Measurements from ENCODE around the gene SRGAP2.
A peak's percentile ranks its signal among the peaks of the same experiment; 100 is the strongest.
"Not testable (repeated sequence)": the region's sequence is repeated elsewhere in the genome, so short reads cannot be mapped to it uniquely, and the experiment has no call there.

Gene SRGAP2

GRCh38 chr1:206245479-206245878 is 42.1 kb downstream of the SRGAP2 start:
- H3K14ac ChIP-seq (ENCODE audit: low read length); H2BK12ac ChIP-seq (ENCODE audit: low read length); H3K18ac ChIP-seq (ENCODE audit: low read length); H3K4me1 ChIP-seq (ENCODE audit: control insufficient read depth in 1 of 2, insufficient read depth in 2 of 2, low read length in 2 of 2); H3K79me1 ChIP-seq (ENCODE audit: low read length); H2BK120ac ChIP-seq (ENCODE audit: insufficient read depth, low read length, poor library complexity); H3K27me3 ChIP-seq (ENCODE audit: insufficient read depth, low read length); H3K36me3 ChIP-seq (ENCODE audit: control insufficient read depth in 1 of 2, insufficient read depth in 2 of 2, low read length in 2 of 2); H3K4me3 ChIP-seq (ENCODE audit: low read depth, low read length); H3K79me2 ChIP-seq (ENCODE audit: control insufficient read depth, insufficient read depth, low read length, poor library complexity); H3K23ac ChIP-seq (ENCODE audit: low read length); H3K27ac ChIP-seq (ENCODE audit: low read depth, low read length); H2AFZ ChIP-seq (ENCODE audit: insufficient read depth, low read length, poor library complexity); H4K8ac ChIP-seq (ENCODE audit: low read depth, low read length); H4K91ac ChIP-seq (ENCODE audit: low read depth, low read length); DNase-seq; H3K4me2 ChIP-seq (ENCODE audit: low read length); H4K12ac ChIP-seq (ENCODE audit: low read depth, low read length); H2BK5ac ChIP-seq (ENCODE audit: low read depth, low read length, poor library complexity); H3K4ac ChIP-seq (ENCODE audit: low read depth, low read length); H3K9ac ChIP-seq (ENCODE audit: low read length); H2AK5ac ChIP-seq (ENCODE audit: low read length); H3K9me3 ChIP-seq (ENCODE audit: insufficient read depth, low read depth, low read length): not testable (repeated sequence)
- WGBS (ENCODE audit: extremely low coverage, insufficient coverage, insufficient read length): no CpG with 5 or more reads among the region's 3 CpGs

GRCh38 chr1:206246129-206246886 is 43.0 kb downstream of the SRGAP2 start:
- not testable (repeated sequence) for H3K4me1 ChIP-seq (ENCODE audit: control insufficient read depth in 1 of 2, insufficient read depth in 2 of 2, low read length in 2 of 2); H3K79me2 ChIP-seq (ENCODE audit: control insufficient read depth, insufficient read depth, low read length, poor library complexity); H3K79me1 ChIP-seq (ENCODE audit: low read length); H3K9ac ChIP-seq (ENCODE audit: low read length); H3K23ac ChIP-seq (ENCODE audit: low read length); H3K36me3 ChIP-seq (ENCODE audit: control insufficient read depth in 1 of 2, insufficient read depth in 2 of 2, low read length in 2 of 2); H2AFZ ChIP-seq (ENCODE audit: insufficient read depth, low read length, poor library complexity); H4K12ac ChIP-seq (ENCODE audit: low read depth, low read length); H3K14ac ChIP-seq (ENCODE audit: low read length); H2BK5ac ChIP-seq (ENCODE audit: low read depth, low read length, poor library complexity); H4K8ac ChIP-seq (ENCODE audit: low read depth, low read length); H3K27ac ChIP-seq (ENCODE audit: low read depth, low read length); DNase-seq; H3K4me3 ChIP-seq (ENCODE audit: low read depth, low read length); H3K18ac ChIP-seq (ENCODE audit: low read length); H3K4ac ChIP-seq (ENCODE audit: low read depth, low read length); H2BK12ac ChIP-seq (ENCODE audit: low read length); H3K4me2 ChIP-seq (ENCODE audit: low read length); H3K27me3 ChIP-seq (ENCODE audit: insufficient read depth, low read length); H2BK120ac ChIP-seq (ENCODE audit: insufficient read depth, low read length, poor library complexity); H4K91ac ChIP-seq (ENCODE audit: low read depth, low read length); H2AK5ac ChIP-seq (ENCODE audit: low read length); H3K9me3 ChIP-seq (ENCODE audit: insufficient read depth, low read depth, low read length)
- WGBS (ENCODE audit: extremely low coverage, insufficient coverage, insufficient read length): no CpG with 5 or more reads among the region's 10 CpGs

- H3K23ac ChIP-seq (ENCODE audit: low read length); H3K14ac ChIP-seq (ENCODE audit: low read length); H3K4me3 ChIP-seq (ENCODE audit: low read depth, low read length); H4K12ac ChIP-seq (ENCODE audit: low read depth, low read length); H3K4me1 ChIP-seq (ENCODE audit: control insufficient read depth in 1 of 2, insufficient read depth in 2 of 2, low read length in 2 of 2); H2AK5ac ChIP-seq (ENCODE audit: low read length); H2BK12ac ChIP-seq (ENCODE audit: low read length); H2BK5ac ChIP-seq (ENCODE audit: low read depth, low read length, poor library complexity); H3K79me1 ChIP-seq (ENCODE audit: low read length); H3K4ac ChIP-seq (ENCODE audit: low read depth, low read length); H2BK120ac ChIP-seq (ENCODE audit: insufficient read depth, low read length, poor library complexity); H3K27ac ChIP-seq (ENCODE audit: low read depth, low read length); DNase-seq; H3K4me2 ChIP-seq (ENCODE audit: low read length); H3K9me3 ChIP-seq (ENCODE audit: insufficient read depth, low read depth, low read length); H4K91ac ChIP-seq (ENCODE audit: low read depth, low read length); H3K36me3 ChIP-seq (ENCODE audit: control insufficient read depth in 1 of 2, insufficient read depth in 2 of 2, low read length in 2 of 2); H4K8ac ChIP-seq (ENCODE audit: low read depth, low read length); H3K27me3 ChIP-seq (ENCODE audit: insufficient read depth, low read length); H3K79me2 ChIP-seq (ENCODE audit: control insufficient read depth, insufficient read depth, low read length, poor library complexity); H2AFZ ChIP-seq (ENCODE audit: insufficient read depth, low read length, poor library complexity); H3K9ac ChIP-seq (ENCODE audit: low read length); H3K18ac ChIP-seq (ENCODE audit: low read length): not testable (repeated sequence)
- WGBS (ENCODE audit: extremely low coverage, insufficient coverage, insufficient read length): no CpG with 5 or more reads among the region's 3 CpGs
Observed at GRCh38 chr1:206250953-206251681, 47.8 kb downstream of the SRGAP2 start.

GRCh38 chr1:206252680-206253335 is 49.5 kb downstream of the SRGAP2 start:
- not testable (repeated sequence) for H3K27me3 ChIP-seq (ENCODE audit: insufficient read depth, low read length); H3K9ac ChIP-seq (ENCODE audit: low read length); H3K18ac ChIP-seq (ENCODE audit: low read length); H3K9me3 ChIP-seq (ENCODE audit: insufficient read depth, low read depth, low read length); H3K36me3 ChIP-seq (ENCODE audit: control insufficient read depth in 1 of 2, insufficient read depth in 2 of 2, low read length in 2 of 2); H4K91ac ChIP-seq (ENCODE audit: low read depth, low read length); H2AK5ac ChIP-seq (ENCODE audit: low read length); H2AFZ ChIP-seq (ENCODE audit: insufficient read depth, low read length, poor library complexity); H3K4me2 ChIP-seq (ENCODE audit: low read length); H4K12ac ChIP-seq (ENCODE audit: low read depth, low read length); H2BK12ac ChIP-seq (ENCODE audit: low read length); H3K4me1 ChIP-seq (ENCODE audit: control insufficient read depth in 1 of 2, insufficient read depth in 2 of 2, low read length in 2 of 2); H2BK5ac ChIP-seq (ENCODE audit: low read depth, low read length, poor library complexity); H3K14ac ChIP-seq (ENCODE audit: low read length); H3K4ac ChIP-seq (ENCODE audit: low read depth, low read length); H4K8ac ChIP-seq (ENCODE audit: low read depth, low read length); H3K27ac ChIP-seq (ENCODE audit: low read depth, low read length); H3K4me3 ChIP-seq (ENCODE audit: low read depth, low read length); H3K23ac ChIP-seq (ENCODE audit: low read length); H2BK120ac ChIP-seq (ENCODE audit: insufficient read depth, low read length, poor library complexity); H3K79me2 ChIP-seq (ENCODE audit: control insufficient read depth, insufficient read depth, low read length, poor library complexity); H3K79me1 ChIP-seq (ENCODE audit: low read length)
- no CpG with 5 or more reads among the region's 8 CpGs for WGBS (ENCODE audit: extremely low coverage, insufficient coverage, insufficient read length)
- peak; percentile 5 to 20 for DNase-seq

All from trophoblast cell (in vitro differentiated cells and primary cell).